Left cardiac atrium (tissue), 4 donors: ENCODE results near the gene SYNE2. TPM values are rescaled to one million over a fixed set of nuclear protein-coding genes. Genes with fewer than 3 reads are reported as not detected.
"Not testable (repeated sequence)": the region's sequence is repeated elsewhere in the genome, so short reads cannot be mapped to it uniquely, and the experiment has no call there.

ENCODE experiments used
- ATAC-seq, 2 donors: fragments of 200-7000 bp; cut with Tn5 transposase; one replicate each; pipeline ENCODE4 v1.9.1; 2020; ENCODE audit warnings: mild to moderate bottlenecking in 2 of 2, moderate library complexity in 2 of 2
- DNase-seq: peaks from one replicate; pipeline ENCODE4 v3.0.0-alpha.2; 2020
- intact Hi-C, 2 donors: fragments of 100-400 bp; cut with DNase I; formaldehyde crosslinking; loops; one replicate each; pipeline versions ENCODE4 v1.14.1 to v1.15.1; 2022 to 2023
- total RNA-seq, 2 donors: library from RNA; stranded (reverse); fragmentation: NEBNext Ultra II Directional; extraction: Animal tissue kit (Norgen Biotek cat#: 25700); gene quantifications; one replicate each; pipeline ENCODE4 v1.2.1, GENCODE V29; 2021
- donor health status: DM: no; HTN: yes; CAD: no.
- donor health status: DM: no; HTN: yes; CAD: no; lungs with severe emphysema.
- donor health status: DM: yes; HTN: yes; CAD: no.
- donor health status: Dilated cardiomyopathy.

SYNE2 gene
- total RNA-seq, 2 donors from 2014 or later: 96.3 to 173 TPM

- no peak for DNase-seq
- intact Hi-C loops: no loop called here
- ATAC-seq: no peak
Measured at GRCh38 chr14:63988579-63988978, 135.8 kb downstream of the SYNE2 start.

- DNase-seq (no peak), ATAC-seq (no peak)
- intact Hi-C loops: no loop called here
Measured at GRCh38 chr14:63991833-63992232, 139.0 kb downstream of the SYNE2 start.

GRCh38 chr14:63992858-63993257 is 140.1 kb downstream of the SYNE2 start:
- no peak for DNase-seq
- no peak for ATAC-seq
- intact Hi-C loops: no loop called here

- intact Hi-C loops: no loop called here
- DNase-seq: no peak
- ATAC-seq: no peak
Measured at GRCh38 chr14:63993992-63994391, 141.2 kb downstream of the SYNE2 start.

- ATAC-seq: no peak
- intact Hi-C loops: no loop called here
- DNase-seq: no peak
Measured at GRCh38 chr14:63995285-63995684, 142.5 kb downstream of the SYNE2 start.

- no peak for ATAC-seq
- intact Hi-C loops: no loop called here
Measured at GRCh38 chr14:63996016-63996415, 143.2 kb downstream of the SYNE2 start.

GRCh38 chr14:63996625-63997220 is 143.9 kb downstream of the SYNE2 start:
- ATAC-seq (no peak), DNase-seq (no peak)
- intact Hi-C loops: no loop called here

More at GRCh38 chr14:63996016-63996415, 143.2 kb downstream of the SYNE2 start:
- no peak for DNase-seq

GRCh38 chr14:64000749-64001148 is 147.9 kb downstream of the SYNE2 start:
- DNase-seq (no peak), ATAC-seq (no peak)
- intact Hi-C loops: no loop called here

- no peak for ATAC-seq
- no peak for DNase-seq
- intact Hi-C loops: no loop called here
Measured at GRCh38 chr14:64005822-64006221, 153.0 kb downstream of the SYNE2 start.

GRCh38 chr14:64008016-64008415 is 155.2 kb downstream of the SYNE2 start:
- intact Hi-C loops: no loop called here
- DNase-seq (no peak), ATAC-seq (peak in 1 of 2 donors; percentile 38)

GRCh38 chr14:64012003-64012402 is 159.2 kb downstream of the SYNE2 start:
- no peak for ATAC-seq
- intact Hi-C loops: no loop called here
- no peak for DNase-seq

- intact Hi-C loops: no loop called here
- DNase-seq (no peak), ATAC-seq (no peak)
Measured at GRCh38 chr14:64012720-64013119, 159.9 kb downstream of the SYNE2 start.

GRCh38 chr14:64025479-64025878 is 172.7 kb downstream of the SYNE2 start:
- DNase-seq (no peak), ATAC-seq (no peak)
- intact Hi-C loops: no loop called here

- intact Hi-C loops: no loop called here
- ATAC-seq (no peak), DNase-seq (no peak)
Measured at GRCh38 chr14:64026600-64026999, 173.8 kb downstream of the SYNE2 start.

- DNase-seq (no peak), ATAC-seq (no peak)
- intact Hi-C loops: no loop called here
Measured at GRCh38 chr14:64035143-64035542, 182.3 kb downstream of the SYNE2 start.

- ATAC-seq, intact Hi-C loops, DNase-seq: not testable (repeated sequence)
Measured at GRCh38 chr14:64037869-64038745, 185.3 kb downstream of the SYNE2 start.

GRCh38 chr14:64038841-64039542 is 186.2 kb downstream of the SYNE2 start:
- intact Hi-C loops: no loop called here

GRCh38 chr14:64040044-64040443 is 187.2 kb downstream of the SYNE2 start:
- intact Hi-C loops: no loop called here
- ATAC-seq (no peak), DNase-seq (no peak)

More at GRCh38 chr14:64038841-64039542, 186.2 kb downstream of the SYNE2 start:
- ATAC-seq (no peak), DNase-seq (no peak)

- ATAC-seq, DNase-seq, intact Hi-C loops: not testable (repeated sequence)
Measured at GRCh38 chr14:64043296-64043695, 190.5 kb downstream of the SYNE2 start.

- DNase-seq (no peak), ATAC-seq (no peak)
- intact Hi-C loops: no loop called here
Measured at GRCh38 chr14:64045091-64045490, 192.3 kb downstream of the SYNE2 start.
